ENCODE results near the gene KCNK5.

DNA sequence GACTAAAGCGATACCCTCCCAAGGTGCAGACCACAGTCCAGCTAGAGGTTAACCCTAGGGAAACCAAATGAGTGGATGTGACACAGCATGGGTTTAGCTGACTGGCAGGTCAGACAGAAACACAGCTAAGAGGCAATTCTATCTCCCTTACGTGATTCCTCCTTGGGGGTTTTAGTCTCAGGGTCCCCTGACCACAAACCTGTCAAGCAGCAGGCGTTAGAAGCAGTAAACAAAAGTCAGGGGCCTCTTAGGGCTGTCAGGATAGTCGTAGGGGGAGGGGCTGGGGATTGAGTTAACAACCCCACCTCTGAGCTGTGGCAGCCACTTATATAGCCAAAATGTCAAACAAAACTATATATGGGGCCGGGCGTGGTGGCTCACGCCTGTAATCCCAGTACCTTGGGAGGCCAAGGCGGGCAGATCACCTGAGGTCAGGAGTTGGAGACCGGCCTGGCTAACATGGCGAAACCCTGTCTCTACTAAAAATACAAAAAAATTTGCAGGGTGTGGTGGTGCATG lies 13.6 kb downstream of the KCNK5 start:
- TF ChIP-seq, protein P1, sequence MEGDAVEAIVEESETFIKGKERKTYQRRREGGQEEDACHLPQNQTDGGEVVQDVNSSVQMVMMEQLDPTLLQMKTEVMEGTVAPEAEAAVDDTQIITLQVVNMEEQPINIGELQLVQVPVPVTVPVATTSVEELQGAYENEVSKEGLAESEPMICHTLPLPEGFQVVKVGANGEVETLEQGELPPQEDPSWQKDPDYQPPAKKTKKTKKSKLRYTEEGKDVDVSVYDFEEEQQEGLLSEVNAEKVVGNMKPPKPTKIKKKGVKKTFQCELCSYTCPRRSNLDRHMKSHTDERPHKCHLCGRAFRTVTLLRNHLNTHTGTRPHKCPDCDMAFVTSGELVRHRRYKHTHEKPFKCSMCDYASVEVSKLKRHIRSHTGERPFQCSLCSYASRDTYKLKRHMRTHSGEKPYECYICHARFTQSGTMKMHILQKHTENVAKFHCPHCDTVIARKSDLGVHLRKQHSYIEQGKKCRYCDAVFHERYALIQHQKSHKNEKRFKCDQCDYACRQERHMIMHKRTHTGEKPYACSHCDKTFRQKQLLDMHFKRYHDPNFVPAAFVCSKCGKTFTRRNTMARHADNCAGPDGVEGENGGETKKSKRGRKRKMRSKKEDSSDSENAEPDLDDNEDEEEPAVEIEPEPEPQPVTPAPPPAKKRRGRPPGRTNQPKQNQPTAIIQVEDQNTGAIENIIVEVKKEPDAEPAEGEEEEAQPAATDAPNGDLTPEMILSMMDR (IDR thresholded peaks at IDR 0.05; ENCODE audit: borderline replicate concordance, extremely low read depth, low read length, poor library complexity, severe bottlenecking), result no peak
- no peak for TF ChIP-seq EZH2 (IDR thresholded peaks at IDR 0.05; ENCODE audit: borderline replicate concordance, low read depth, low read length, severe bottlenecking)
